WTC11 (cell line): ENCODE results near the gene PDE6G.

Experiments used
- GTF2I ChIP-seq: fragments of 250-450 bp; sonication (Bioruptor Pico); conservative IDR thresholded peaks from 2 replicates; pipeline ENCODE4 v1.4.0; 2021; ENCODE audit warnings: mild to moderate bottlenecking
- JUN ChIP-seq: sonication (generic); formaldehyde crosslinking; IDR thresholded peaks from 2 replicates; pipeline ENCODE4 v1.8.0; 2023; ENCODE audit warnings: mild to moderate bottlenecking, missing genetic modification reagents
- KAT7 ChIP-seq: sonication (generic); formaldehyde crosslinking; IDR thresholded peaks from 2 replicates; pipeline ENCODE4 v1.8.1; 2023; ENCODE audit warnings: missing genetic modification reagents, mild to moderate bottlenecking, borderline replicate concordance
- NFE2L1 ChIP-seq: sonication (generic); formaldehyde crosslinking; IDR thresholded peaks from 2 replicates; pipeline ENCODE4 v1.8.1; 2023; ENCODE audit warnings: missing genetic modification reagents
- ZBTB21 ChIP-seq: sonication (generic); formaldehyde crosslinking; IDR thresholded peaks from 2 replicates; pipeline ENCODE4 v1.8.1; 2023; ENCODE audit warnings: mild to moderate bottlenecking, missing genetic modification reagents, borderline replicate concordance
- ZNF423 ChIP-seq: fragments of 250-450 bp; sonication (Bioruptor Pico); IDR thresholded peaks from 2 replicates; pipeline ENCODE4 v2.1.2; 2022; ENCODE audit warnings: mild to moderate bottlenecking, moderate library complexity
- TF ChIP-seq, protein P1 (sequence below): fragments of 200-600 bp; IDR thresholded peaks from 2 replicates; pipeline ENCODE4 v1.8.0; 2022; ENCODE audit warnings: antibody characterized with exemption
- TF ChIP-seq, protein P2 (sequence below): sonication (generic); formaldehyde crosslinking; IDR thresholded peaks from 2 replicates; pipeline ENCODE4 v1.8.0; 2022; ENCODE audit warnings: mild to moderate bottlenecking, missing genetic modification reagents
- TF ChIP-seq, protein P3 (sequence below): sonication (generic); formaldehyde crosslinking; IDR thresholded peaks from 2 replicates; pipeline ENCODE4 v1.8.1; 2022; ENCODE audit warnings: mild to moderate bottlenecking, moderate library complexity, missing genetic modification reagents
- TF ChIP-seq, protein P4 (sequence below): fragments of 250-450 bp; sonication (Bioruptor Pico); IDR thresholded peaks from 2 replicates; pipeline ENCODE4 v1.9.0; 2021; ENCODE audit warnings: mild to moderate bottlenecking
- TF ChIP-seq, protein P5 (sequence below): sonication (generic); formaldehyde crosslinking; IDR thresholded peaks from 2 replicates; pipeline ENCODE4 v1.8.1; 2022; ENCODE audit warnings: mild to moderate bottlenecking, missing genetic modification reagents, moderate library complexity, borderline replicate concordance

DNA sequence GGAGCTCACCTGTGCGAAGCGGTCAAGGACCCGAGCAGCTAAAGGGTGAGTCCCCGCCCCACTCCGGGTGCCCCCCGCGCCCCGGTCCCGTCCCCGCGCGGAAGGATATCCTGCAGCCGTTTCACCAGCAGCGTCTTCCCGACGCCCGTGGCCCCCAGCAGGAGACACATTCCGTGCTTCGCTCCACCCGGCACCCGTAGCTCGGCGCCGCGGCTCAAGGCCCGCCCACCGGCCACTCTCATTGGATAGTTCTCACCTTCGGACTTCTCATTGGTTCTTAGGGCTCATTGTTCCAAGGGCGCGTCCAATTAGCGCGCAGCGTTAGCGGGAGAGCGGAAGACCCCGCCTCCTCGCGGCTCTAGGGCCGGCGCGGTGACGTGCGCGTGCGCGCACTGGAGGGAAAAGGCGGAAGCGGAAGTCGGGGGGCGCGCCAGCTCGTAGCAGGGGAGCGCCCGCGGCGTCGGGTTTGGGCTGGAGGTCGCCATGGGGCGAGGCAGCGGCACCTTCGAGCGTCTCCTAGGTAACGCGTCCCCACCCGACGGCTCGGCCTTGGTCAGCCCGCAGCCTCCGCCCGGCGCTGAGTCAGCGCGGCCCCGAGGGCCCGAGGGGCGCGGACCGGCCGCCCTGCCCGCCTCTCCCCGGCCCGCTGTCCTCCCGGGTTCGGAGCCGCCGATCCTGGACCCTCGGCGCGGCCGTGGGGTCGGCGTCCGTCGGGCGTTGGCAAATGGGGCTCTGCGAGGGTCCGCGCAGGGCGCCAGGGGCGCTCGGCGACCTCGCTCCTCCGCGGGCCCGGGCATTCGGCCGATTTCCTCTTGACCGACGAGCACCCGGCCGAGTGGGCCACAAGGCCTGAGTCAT, 27.5 kb upstream of the PDE6G start, which contains the start of the genes ARL16 and HGS:
- TF ChIP-seq ZBTB21 (CRISPR knock-in tag), result no peak
- TF ChIP-seq KAT7 (CRISPR knock-in tag), result no peak
- TF ChIP-seq, protein P1, sequence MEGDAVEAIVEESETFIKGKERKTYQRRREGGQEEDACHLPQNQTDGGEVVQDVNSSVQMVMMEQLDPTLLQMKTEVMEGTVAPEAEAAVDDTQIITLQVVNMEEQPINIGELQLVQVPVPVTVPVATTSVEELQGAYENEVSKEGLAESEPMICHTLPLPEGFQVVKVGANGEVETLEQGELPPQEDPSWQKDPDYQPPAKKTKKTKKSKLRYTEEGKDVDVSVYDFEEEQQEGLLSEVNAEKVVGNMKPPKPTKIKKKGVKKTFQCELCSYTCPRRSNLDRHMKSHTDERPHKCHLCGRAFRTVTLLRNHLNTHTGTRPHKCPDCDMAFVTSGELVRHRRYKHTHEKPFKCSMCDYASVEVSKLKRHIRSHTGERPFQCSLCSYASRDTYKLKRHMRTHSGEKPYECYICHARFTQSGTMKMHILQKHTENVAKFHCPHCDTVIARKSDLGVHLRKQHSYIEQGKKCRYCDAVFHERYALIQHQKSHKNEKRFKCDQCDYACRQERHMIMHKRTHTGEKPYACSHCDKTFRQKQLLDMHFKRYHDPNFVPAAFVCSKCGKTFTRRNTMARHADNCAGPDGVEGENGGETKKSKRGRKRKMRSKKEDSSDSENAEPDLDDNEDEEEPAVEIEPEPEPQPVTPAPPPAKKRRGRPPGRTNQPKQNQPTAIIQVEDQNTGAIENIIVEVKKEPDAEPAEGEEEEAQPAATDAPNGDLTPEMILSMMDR, result no peak
- TF ChIP-seq, protein P2, sequence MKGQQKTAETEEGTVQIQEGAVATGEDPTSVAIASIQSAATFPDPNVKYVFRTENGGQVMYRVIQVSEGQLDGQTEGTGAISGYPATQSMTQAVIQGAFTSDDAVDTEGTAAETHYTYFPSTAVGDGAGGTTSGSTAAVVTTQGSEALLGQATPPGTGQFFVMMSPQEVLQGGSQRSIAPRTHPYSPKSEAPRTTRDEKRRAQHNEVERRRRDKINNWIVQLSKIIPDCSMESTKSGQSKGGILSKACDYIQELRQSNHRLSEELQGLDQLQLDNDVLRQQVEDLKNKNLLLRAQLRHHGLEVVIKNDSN (CRISPR knock-in tag), result no peak; the same call in 1 of the 2 replicates
- TF ChIP-seq GTF2I (CRISPR knock-in tag), result no peak
- TF ChIP-seq, protein P3, sequence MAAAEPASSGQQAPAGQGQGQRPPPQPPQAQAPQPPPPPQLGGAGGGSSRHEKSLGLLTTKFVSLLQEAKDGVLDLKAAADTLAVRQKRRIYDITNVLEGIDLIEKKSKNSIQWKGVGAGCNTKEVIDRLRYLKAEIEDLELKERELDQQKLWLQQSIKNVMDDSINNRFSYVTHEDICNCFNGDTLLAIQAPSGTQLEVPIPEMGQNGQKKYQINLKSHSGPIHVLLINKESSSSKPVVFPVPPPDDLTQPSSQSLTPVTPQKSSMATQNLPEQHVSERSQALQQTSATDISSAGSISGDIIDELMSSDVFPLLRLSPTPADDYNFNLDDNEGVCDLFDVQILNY (CRISPR knock-in tag), result no peak
- TF ChIP-seq, protein P4, sequence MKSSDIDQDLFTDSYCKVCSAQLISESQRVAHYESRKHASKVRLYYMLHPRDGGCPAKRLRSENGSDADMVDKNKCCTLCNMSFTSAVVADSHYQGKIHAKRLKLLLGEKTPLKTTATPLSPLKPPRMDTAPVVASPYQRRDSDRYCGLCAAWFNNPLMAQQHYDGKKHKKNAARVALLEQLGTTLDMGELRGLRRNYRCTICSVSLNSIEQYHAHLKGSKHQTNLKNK (CRISPR knock-in tag), result no peak
- TF ChIP-seq NFE2L1 (CRISPR knock-in tag), result no peak
- TF ChIP-seq ZNF423 (CRISPR knock-in tag), result no peak
- no peak for TF ChIP-seq JUN (CRISPR knock-in tag)
- TF ChIP-seq, protein P5, sequence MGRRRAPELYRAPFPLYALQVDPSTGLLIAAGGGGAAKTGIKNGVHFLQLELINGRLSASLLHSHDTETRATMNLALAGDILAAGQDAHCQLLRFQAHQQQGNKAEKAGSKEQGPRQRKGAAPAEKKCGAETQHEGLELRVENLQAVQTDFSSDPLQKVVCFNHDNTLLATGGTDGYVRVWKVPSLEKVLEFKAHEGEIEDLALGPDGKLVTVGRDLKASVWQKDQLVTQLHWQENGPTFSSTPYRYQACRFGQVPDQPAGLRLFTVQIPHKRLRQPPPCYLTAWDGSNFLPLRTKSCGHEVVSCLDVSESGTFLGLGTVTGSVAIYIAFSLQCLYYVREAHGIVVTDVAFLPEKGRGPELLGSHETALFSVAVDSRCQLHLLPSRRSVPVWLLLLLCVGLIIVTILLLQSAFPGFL (CRISPR knock-in tag), result no peak
